T-cell (primary cell): Measurements from ENCODE around the gene CDC42SE2. TPM values are rescaled to one million over a fixed set of nuclear protein-coding genes. Genes with fewer than 3 reads are reported as not detected.
"Not testable (repeated sequence)": the region's sequence is repeated elsewhere in the genome, so short reads cannot be mapped to it uniquely, and the experiment has no call there.

Experiments
- ATAC-seq, 4 experiments: fragments of 200-7000 bp in 3 of 4; fragments of 150-1000 bp in 1 of 4; cut with Tn5 transposase; replicated peaks in 1 of 4; 1 replicate in 3 of 4; 2 replicates in 1 of 4; pipeline ENCODE4 v1.10.0; 2021; ENCODE audit warnings: moderate library complexity in 3 of 4, mild to moderate bottlenecking in 2 of 4, moderate number of reproducible peaks in 1 of 4
- CTCF ChIA-PET, 2 donors: fragments of 300-600 bp; sonication (Branson Sonifier 250); formaldehyde crosslinking; loops; one replicate each; lab custom pipeline; 2022; ENCODE audit warnings: antibody characterized with exemption in 2 of 2; lab: Charles Lee
- POLR2A ChIA-PET, 2 donors: fragments of 300-600 bp; sonication (Branson Sonifier 250); formaldehyde crosslinking; loops; one replicate each; lab custom pipeline; 2022; ENCODE audit warnings: antibody characterized with exemption in 2 of 2; lab: Charles Lee
- DNase-seq, 35 experiments: peaks; one replicate each; pipeline versions ENCODE4 v3.0.0 to v3.0.0-alpha.2; 2013 to 2023
- H3K27ac ChIP-seq: one replicate; pipeline ENCODE4 v1.5.1; 2013; ENCODE audit warnings: low read length
- H3K27me3 ChIP-seq, 2 experiments: replicated peaks in 1 of 2; 1 replicate in 1 of 2; 2 replicates in 1 of 2; pipeline versions ENCODE4 v1.6.1 to v1.7.0; 2013; ENCODE audit warnings: low read length in 1 of 2, mixed read lengths in 1 of 2; ENCODE audit not compliant: control insufficient read depth in 2 of 2, insufficient read depth in 2 of 2; ENCODE audit errors: extremely low read depth in 1 of 2
- H3K36me3 ChIP-seq, 2 donors: 1 replicate in 1 of 2; 2 replicates in 1 of 2; pipeline versions ENCODE4 v1.6.1 to v1.7.0; 2013; ENCODE audit warnings: low read length in 1 of 2; ENCODE audit not compliant: control insufficient read depth in 2 of 2, insufficient read depth in 1 of 2; ENCODE audit errors: extremely low read depth in 1 of 2
- H3K4me1 ChIP-seq, 2 experiments: 1 replicate in 1 of 2; 2 replicates in 1 of 2; pipeline versions ENCODE4 v1.6.1 to v1.7.0; 2013; ENCODE audit warnings: low read length in 2 of 2, mixed read lengths in 1 of 2; ENCODE audit not compliant: insufficient read depth in 2 of 2, control insufficient read depth in 1 of 2; ENCODE audit errors: extremely low read depth in 1 of 2
- H3K4me3 ChIP-seq, 2 donors: 1 replicate in 1 of 2; 2 replicates in 1 of 2; pipeline versions ENCODE4 v1.5.1 to v1.7.0; 2013; ENCODE audit warnings: mild to moderate bottlenecking in 2 of 2, low read length in 1 of 2, moderate library complexity in 1 of 2; ENCODE audit not compliant: control insufficient read depth in 1 of 2; ENCODE audit errors: extremely low read depth in 1 of 2
- H3K9me3 ChIP-seq: 2 replicates; pipeline ENCODE4 v1.7.0; 2013
- H3K27ac Mint-ChIP-seq, 2 donors: one replicate each; pipeline ENCODE4 v1.8.0; 2020 to 2021; ENCODE audit warnings: mild to moderate bottlenecking in 2 of 2, mixed read lengths in 2 of 2
- H3K27me3 Mint-ChIP-seq, 2 donors: one replicate each; pipeline ENCODE4 v1.8.0; 2021 to 2022; ENCODE audit warnings: mixed read lengths in 2 of 2
- H3K36me3 Mint-ChIP-seq: one replicate; pipeline ENCODE4 v1.8.0; 2021; ENCODE audit warnings: mixed read lengths
- H3K4me1 Mint-ChIP-seq, 3 donors: one replicate each; pipeline ENCODE4 v1.8.0; 2020 to 2022; ENCODE audit warnings: mixed read lengths in 3 of 3, mild to moderate bottlenecking in 1 of 3
- H3K4me3 Mint-ChIP-seq, 3 donors: one replicate each; pipeline ENCODE4 v1.8.0; 2020 to 2022; ENCODE audit warnings: mild to moderate bottlenecking in 3 of 3, mixed read lengths in 3 of 3, moderate library complexity in 3 of 3
- H3K9me3 Mint-ChIP-seq, 3 donors: one replicate each; pipeline ENCODE4 v1.8.0; 2020 to 2022; ENCODE audit warnings: mixed read lengths in 3 of 3
- WGBS: methylation state at CpG from one replicate; pipeline ENCODE4 v1.1.5; 2013; ENCODE audit warnings: missing lambda C conversion rate; ENCODE audit not compliant: insufficient coverage; 5-methylcytosine and 5-hydroxymethylcytosine counted together
- total RNA-seq, 35 experiments: library from RNA in 6 of 35; stranded (reverse) in 6 of 35; fragments of 120-200 nt in 1 of 35; gene quantifications; one replicate each; pipeline versions ENCODE4 v1.2.1 to v1.2.4 and lab custom pipeline; 2013 to 2026

Gene CDC42SE2
- total RNA-seq, 5 donors from 2014 or later (not counting 1 experiment from before 2014, with no cell fraction given): 229 to 259 (median 238) TPM

- 4% methylated on average over 4 of the region's 6 CpGs for WGBS
These were observed 10.6 kb downstream of the CDC42SE2 start for GRCh38 chr5:131274326-131275063.

DNA sequence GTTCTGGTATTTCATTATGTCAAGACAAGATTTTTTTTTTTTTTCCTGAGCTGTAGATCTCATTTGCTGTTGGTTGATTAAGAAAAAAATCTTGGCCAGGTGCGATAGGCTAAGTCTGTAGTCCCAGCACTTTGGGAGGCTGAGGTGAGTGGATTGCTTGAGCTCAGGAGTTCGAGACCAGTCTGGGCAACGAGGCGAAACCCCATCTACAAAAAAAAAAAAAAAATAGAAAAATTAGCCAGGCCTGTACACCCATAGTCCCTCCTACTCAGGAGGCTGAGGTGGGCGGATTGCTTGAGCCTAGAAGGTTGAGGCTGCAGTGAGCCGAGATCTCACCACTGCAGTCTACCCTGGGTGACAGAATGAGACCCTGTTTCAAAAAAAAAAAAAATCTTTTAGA, 12.2 kb downstream of the CDC42SE2 start:
- peaks cover 59 to 62% of the 10 kb centered on the region in 2 experiments for H3K4me1 ChIP-seq
- no peaks in the 10 kb centered on the region for H3K36me3 ChIP-seq
- WGBS: no CpG with 5 or more reads among the region's 6 CpGs
- POLR2A ChIA-PET: interaction anchor here (0.6 to 5.2 kb wide), 15 partner anchors 9 to 229 kb away, joined by 3 to 91 read pairs (median 3); partner anchors contain the start of gene CDC42SE2 (in 2 of the 2)
- Mint-ChIP-seq H3K9me3 (no peaks in the 10 kb centered on the region), H3K4me3 (peak overlapping the region; percentile 72 to 76 (median 75)), H3K36me3 (peaks cover 28% of the 10 kb centered on the region), H3K27me3 (no peaks in the 10 kb centered on the region), H3K4me1 (peaks cover 87 to 95% (median 89%) of the 10 kb centered on the region in 3 donors), H3K27ac (peak overlapping the region; percentile 92 to 93)
- H3K9me3 ChIP-seq: no peaks in the 10 kb centered on the region
- H3K4me3 ChIP-seq: no peak overlapping the region
- DNase-seq: no peak
- H3K27ac ChIP-seq: peak overlapping the region; percentile 83
- H3K27me3 ChIP-seq: no peaks in the 10 kb centered on the region
- CTCF ChIA-PET: interaction anchor here (0.6 to 4.3 kb wide), 7 partner anchors 11 to 106 kb away, joined by 3 to 39 read pairs (median 5); partner anchors contain the start of gene CDC42SE2 (in 1 of the 2)
- ATAC-seq: no peak

More at GRCh38 chr5:131274326-131275063, 10.6 kb downstream of the CDC42SE2 start:
- ATAC-seq (peak in 2 of 4 experiments; percentile 16 to 35), DNase-seq (peak in 1 of 35 experiments; percentile 47)
- peaks cover 64 to 65% of the 10 kb centered on the region in 2 experiments for H3K4me1 ChIP-seq
- H3K4me3 ChIP-seq: peak overlapping the region in 1 of 2 donors; percentile 16
- no peaks in the 10 kb centered on the region for H3K9me3 ChIP-seq
- no peaks in the 10 kb centered on the region for H3K36me3 ChIP-seq
- Mint-ChIP-seq H3K4me1 (peaks cover 86 to 95% (median 89%) of the 10 kb centered on the region in 3 donors), H3K4me3 (peak overlapping the region; percentile 72 to 76 (median 75)), H3K36me3 (peaks cover 30% of the 10 kb centered on the region), H3K9me3 (no peaks in the 10 kb centered on the region), H3K27me3 (no peaks in the 10 kb centered on the region), H3K27ac (peak overlapping the region; percentile 92 to 93)
- H3K27me3 ChIP-seq: no peaks in the 10 kb centered on the region
- peak overlapping the region; percentile 83 for H3K27ac ChIP-seq
- ChIA-PET POLR2A (interaction anchor here (0.6 to 5.2 kb wide), 7 partner anchors 9 to 103 kb away, joined by 3 to 91 read pairs (median 4); partner anchors contain the start of gene CDC42SE2 (in 1 of the 2)), CTCF (interaction anchor here in 1 of 2 donors (1.9 to 4.3 kb wide), 2 partner anchors 9 to 12 kb away, joined by 5 to 39 read pairs; partner anchors contain the start of gene CDC42SE2)

- peak overlapping the region; percentile 54 to 93 for H3K27ac Mint-ChIP-seq
- H3K36me3 Mint-ChIP-seq: peaks cover 27% of the 10 kb centered on the region
These were observed 13.6 kb downstream of the CDC42SE2 start for GRCh38 chr5:131277447-131277846.

DNA sequence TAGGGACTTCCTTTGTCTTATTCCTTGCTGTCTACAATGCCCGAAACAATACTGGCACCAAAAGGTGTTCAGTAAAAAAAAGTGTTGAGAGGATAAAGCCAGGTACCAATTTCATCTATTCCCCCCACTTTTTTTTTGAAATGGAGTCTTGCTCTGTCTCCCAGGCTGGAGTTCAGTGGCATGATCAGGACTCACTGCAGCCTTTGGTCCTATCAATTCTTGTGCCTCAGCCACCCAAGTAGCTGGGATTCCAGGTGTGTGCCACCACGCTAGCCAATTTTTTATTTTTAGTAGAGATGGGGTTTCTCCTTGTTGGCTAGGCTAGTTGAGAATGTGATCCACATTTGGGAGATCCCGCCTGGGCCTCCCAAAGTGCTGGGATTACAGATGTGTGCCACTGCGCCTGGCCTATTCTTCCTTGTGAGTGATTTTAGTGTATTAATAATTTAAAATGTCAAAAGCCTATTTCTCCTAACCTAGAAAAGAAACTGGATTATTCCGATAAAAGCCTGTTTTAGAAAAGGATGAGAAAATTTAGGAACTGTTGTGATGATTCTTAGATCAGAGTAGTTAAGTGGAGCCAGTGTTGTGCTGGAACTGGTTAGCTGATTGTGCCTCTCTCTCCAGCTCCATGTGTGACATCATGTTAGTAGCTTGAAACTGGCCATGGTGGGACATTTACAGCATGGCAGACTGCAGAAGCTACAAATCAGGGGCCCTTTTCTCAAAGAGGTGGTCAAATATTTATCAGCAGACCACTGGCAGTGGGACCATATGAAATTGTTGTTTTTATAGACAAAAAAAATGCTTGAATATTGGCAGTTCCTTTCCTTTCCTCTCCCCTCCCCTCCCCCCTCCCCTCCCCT, 14.3 kb downstream of the CDC42SE2 start:
- ChIA-PET CTCF (interaction anchor here in 1 of 2 donors (0.7 to 1.6 kb wide), 4 partner anchors 12 to 291 kb away, joined by 4 to 6 read pairs (median 4); no protein-coding TSS in a partner anchor), POLR2A (interaction anchor here (0.5 to 2.3 kb wide), 9 partner anchors 12 to 104 kb away, joined by 3 to 21 read pairs (median 3); no protein-coding TSS in a partner anchor)
- ATAC-seq (peak in 1 of 4 experiments; percentile 25), DNase-seq (peak in 1 of 35 experiments; percentile 58)
- 100% methylated on average over 1 of the region's 5 CpGs for WGBS
- peaks cover 51 to 53% of the 10 kb centered on the region in 2 experiments for H3K4me1 ChIP-seq
- Mint-ChIP-seq H3K27me3 (no peaks in the 10 kb centered on the region), H3K27ac (peak overlapping the region; percentile 54 to 93), H3K4me3 (peak overlapping the region; percentile 49 to 75 (median 49)), H3K4me1 (peaks cover 86 to 95% (median 89%) of the 10 kb centered on the region in 3 donors), H3K36me3 (peaks cover 25% of the 10 kb centered on the region), H3K9me3 (no peaks in the 10 kb centered on the region)
- no peaks in the 10 kb centered on the region for H3K9me3 ChIP-seq
- H3K27me3 ChIP-seq: no peaks in the 10 kb centered on the region
- no peaks in the 10 kb centered on the region for H3K36me3 ChIP-seq
- H3K4me3 ChIP-seq: no peak overlapping the region
- peak overlapping the region; percentile 81 for H3K27ac ChIP-seq

More at GRCh38 chr5:131277447-131277846, 13.6 kb downstream of the CDC42SE2 start:
- Mint-ChIP-seq H3K4me1 (peaks cover 86 to 95% (median 87%) of the 10 kb centered on the region in 3 donors), H3K4me3 (peak overlapping the region; percentile 41 to 75 (median 49)), H3K9me3 (no peaks in the 10 kb centered on the region), H3K27me3 (no peaks in the 10 kb centered on the region)
- Histone ChIP-seq H3K4me1 (peaks cover 49 to 52% of the 10 kb centered on the region in 2 experiments), H3K9me3 (no peaks in the 10 kb centered on the region), H3K4me3 (no peak overlapping the region), H3K27me3 (no peaks in the 10 kb centered on the region), H3K27ac (peak overlapping the region; percentile 81), H3K36me3 (no peaks in the 10 kb centered on the region)
- ChIA-PET CTCF (interaction anchor here in 1 of 2 donors (0.6 to 1.6 kb wide), 3 partner anchors 11 to 105 kb away, joined by 3 to 5 read pairs (median 4); no protein-coding TSS in a partner anchor), POLR2A (interaction anchor here (0.5 to 2.3 kb wide), 11 partner anchors 9 to 114 kb away, joined by 3 to 21 read pairs (median 4); no protein-coding TSS in a partner anchor)
- DNase-seq (no peak), ATAC-seq (no peak)

GRCh38 chr5:131278741-131279124, 14.9 kb downstream of the CDC42SE2 start:
- peak overlapping the region; percentile 81 for H3K27ac ChIP-seq
- peak overlapping the region; percentile 88 to 95 for H3K27ac Mint-ChIP-seq
- not testable (repeated sequence) for DNase-seq, H3K36me3 ChIP-seq, H3K9me3 ChIP-seq, H3K9me3 Mint-ChIP-seq, H3K27me3 ChIP-seq, H3K4me3 ChIP-seq, ATAC-seq, H3K27me3 Mint-ChIP-seq
- peaks cover 91 to 100% (median 94%) of the 10 kb centered on the region in 3 donors for H3K4me1 Mint-ChIP-seq
- ChIA-PET CTCF (interaction anchor here in 1 of 2 donors (1.4 kb wide), 1 partner anchor 103 kb away, joined by 4 read pairs; no protein-coding TSS in a partner anchor), POLR2A (interaction anchor here (0.7 to 2.3 kb wide), 4 partner anchors 12 to 103 kb away, joined by 3 to 21 read pairs (median 4); no protein-coding TSS in a partner anchor)
- peaks cover 51 to 53% of the 10 kb centered on the region in 2 experiments for H3K4me1 ChIP-seq
- peaks cover 27% of the 10 kb centered on the region for H3K36me3 Mint-ChIP-seq
- H3K4me3 Mint-ChIP-seq: peak overlapping the region; percentile 57 to 77 (median 75)
- WGBS: 77% methylated on average over 3 of the region's 6 CpGs
